Retinal pigment epithelial cell (primary cell): ENCODE measurements around the gene SFRP5.

ENCODE experiments used
- DNase-seq: peaks from one replicate; pipeline ENCODE4 v3.0.0-alpha.2; 2010; ENCODE audit warnings: low read depth
- H3K4me3 ChIP-seq: 2 replicates; pipeline ENCODE4 v1.5.1; 2011; ENCODE audit warnings: mild to moderate bottlenecking, low read length, control low read depth, moderate library complexity
- TF ChIP-seq, protein P1 (sequence below): conservative IDR thresholded peaks from 2 replicates; pipeline ENCODE4 v1.5.1; 2011; ENCODE audit warnings: low read depth, low read length, control low read depth, inconsistent platforms

Gene SFRP5

GRCh38 chr10:97724341-97724941, 47.4 kb downstream of the SFRP5 start:
- no peak overlapping the region for H3K4me3 ChIP-seq
- DNase-seq: peak; percentile 89
- TF ChIP-seq, protein P1, sequence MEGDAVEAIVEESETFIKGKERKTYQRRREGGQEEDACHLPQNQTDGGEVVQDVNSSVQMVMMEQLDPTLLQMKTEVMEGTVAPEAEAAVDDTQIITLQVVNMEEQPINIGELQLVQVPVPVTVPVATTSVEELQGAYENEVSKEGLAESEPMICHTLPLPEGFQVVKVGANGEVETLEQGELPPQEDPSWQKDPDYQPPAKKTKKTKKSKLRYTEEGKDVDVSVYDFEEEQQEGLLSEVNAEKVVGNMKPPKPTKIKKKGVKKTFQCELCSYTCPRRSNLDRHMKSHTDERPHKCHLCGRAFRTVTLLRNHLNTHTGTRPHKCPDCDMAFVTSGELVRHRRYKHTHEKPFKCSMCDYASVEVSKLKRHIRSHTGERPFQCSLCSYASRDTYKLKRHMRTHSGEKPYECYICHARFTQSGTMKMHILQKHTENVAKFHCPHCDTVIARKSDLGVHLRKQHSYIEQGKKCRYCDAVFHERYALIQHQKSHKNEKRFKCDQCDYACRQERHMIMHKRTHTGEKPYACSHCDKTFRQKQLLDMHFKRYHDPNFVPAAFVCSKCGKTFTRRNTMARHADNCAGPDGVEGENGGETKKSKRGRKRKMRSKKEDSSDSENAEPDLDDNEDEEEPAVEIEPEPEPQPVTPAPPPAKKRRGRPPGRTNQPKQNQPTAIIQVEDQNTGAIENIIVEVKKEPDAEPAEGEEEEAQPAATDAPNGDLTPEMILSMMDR: no peak

DNA sequence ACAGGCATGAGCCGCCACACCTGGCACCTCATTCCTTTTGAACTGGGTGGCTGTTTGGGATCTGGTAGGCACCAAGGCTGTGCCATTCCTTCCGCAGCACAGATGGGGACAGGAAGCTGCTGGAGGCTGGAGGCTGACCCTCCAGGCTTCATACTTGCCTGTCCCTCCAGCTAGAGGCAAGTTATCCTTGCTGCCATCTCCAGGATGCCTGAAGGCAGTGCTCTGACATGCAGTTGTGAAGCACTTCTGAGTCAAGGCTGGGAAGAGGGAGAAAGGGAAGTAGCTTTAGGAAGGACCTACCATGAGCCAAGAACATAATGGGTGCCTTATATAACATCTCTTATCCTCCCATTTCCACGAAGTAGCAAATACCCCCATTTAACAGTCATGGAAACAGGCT, 48.8 kb downstream of the SFRP5 start:
- no peak overlapping the region for H3K4me3 ChIP-seq
- no peak for DNase-seq
- TF ChIP-seq, protein P1: no peak

GRCh38 chr10:97721871-97722780, 49.7 kb downstream of the SFRP5 start:
- TF ChIP-seq, protein P1: no peak
- no peak for DNase-seq
- no peak overlapping the region for H3K4me3 ChIP-seq

DNA sequence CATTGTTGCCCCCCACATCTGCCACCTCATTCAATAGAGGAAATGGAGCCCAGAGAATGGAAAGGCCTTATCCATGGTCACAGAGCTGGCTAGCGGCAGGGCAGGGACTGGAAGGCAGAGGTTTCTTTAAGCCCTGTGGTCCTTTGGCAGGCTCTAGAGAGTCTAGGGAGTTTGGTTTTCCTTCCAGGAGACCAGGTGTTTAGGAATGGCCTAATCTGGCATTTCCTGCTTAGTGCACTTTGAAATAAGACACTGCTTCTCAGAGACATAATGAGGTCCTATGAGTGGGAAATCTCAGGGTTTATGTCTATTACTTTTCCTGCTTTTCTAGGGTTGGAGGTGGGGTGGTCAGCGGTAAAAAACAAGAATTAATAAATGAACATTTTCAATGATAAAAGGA, 52.2 kb downstream of the SFRP5 start:
- TF ChIP-seq, protein P1: no peak
- H3K4me3 ChIP-seq: no peak overlapping the region
- no peak for DNase-seq

- TF ChIP-seq, protein P1: no peak
- DNase-seq: no peak
- H3K4me3 ChIP-seq: no peak overlapping the region
These were observed 53.1 kb downstream of the SFRP5 start for GRCh38 chr10:97718659-97719142.

DNA sequence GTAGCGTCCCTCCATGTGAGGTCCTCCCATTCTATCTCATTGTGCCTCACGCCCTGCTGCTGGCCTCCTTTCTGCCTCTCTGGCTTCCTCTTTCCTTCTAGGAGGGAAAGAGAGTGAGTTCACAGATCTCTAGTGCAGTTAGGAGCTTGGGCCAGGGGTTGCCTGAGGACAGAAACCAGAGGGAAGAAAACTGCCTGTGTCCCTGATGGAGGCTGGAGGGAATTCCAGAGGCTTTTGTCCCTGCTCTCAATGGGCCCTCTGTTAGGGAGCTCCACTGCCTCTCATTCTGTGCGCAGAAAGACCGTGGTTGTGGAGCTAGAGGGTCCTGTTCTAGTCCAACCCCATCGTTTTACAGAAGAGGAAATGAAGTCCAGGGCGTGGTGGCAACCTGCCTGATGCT, 53.6 kb downstream of the SFRP5 start:
- no peak for DNase-seq
- H3K4me3 ChIP-seq: no peak overlapping the region
- TF ChIP-seq, protein P1: no peak

DNA sequence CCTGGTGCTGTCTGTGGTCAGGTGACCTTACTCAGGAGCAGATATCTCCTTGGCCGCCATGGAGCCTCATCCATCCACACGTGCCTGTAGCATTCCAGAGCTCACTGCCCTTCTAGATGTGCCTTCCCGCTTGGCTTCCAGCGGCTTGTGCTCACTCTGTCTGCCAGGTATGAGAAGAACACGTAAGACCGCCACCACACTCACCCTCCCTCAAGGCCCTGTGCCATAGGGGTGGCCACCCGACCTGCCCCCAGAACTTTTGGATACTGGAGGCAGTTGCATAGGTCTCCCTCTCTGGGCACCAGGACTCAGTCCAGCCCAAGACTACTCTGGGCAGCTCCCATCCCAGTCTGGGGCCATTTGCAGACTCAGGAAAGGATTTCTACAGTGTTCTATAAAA, 54.2 kb downstream of the SFRP5 start:
- TF ChIP-seq, protein P1: no peak
- no peak overlapping the region for H3K4me3 ChIP-seq
- no peak for DNase-seq
